ENCODE data around the gene SNX6. TPM values are rescaled to one million over a fixed set of nuclear protein-coding genes. Genes with fewer than 3 reads are reported as not detected.
"Not testable (repeated sequence)": the region's sequence is repeated elsewhere in the genome, so short reads cannot be mapped to it uniquely, and the experiment has no call there.

SNX6 gene
- total RNA-seq, 1 donor, result 233 TPM

DNA sequence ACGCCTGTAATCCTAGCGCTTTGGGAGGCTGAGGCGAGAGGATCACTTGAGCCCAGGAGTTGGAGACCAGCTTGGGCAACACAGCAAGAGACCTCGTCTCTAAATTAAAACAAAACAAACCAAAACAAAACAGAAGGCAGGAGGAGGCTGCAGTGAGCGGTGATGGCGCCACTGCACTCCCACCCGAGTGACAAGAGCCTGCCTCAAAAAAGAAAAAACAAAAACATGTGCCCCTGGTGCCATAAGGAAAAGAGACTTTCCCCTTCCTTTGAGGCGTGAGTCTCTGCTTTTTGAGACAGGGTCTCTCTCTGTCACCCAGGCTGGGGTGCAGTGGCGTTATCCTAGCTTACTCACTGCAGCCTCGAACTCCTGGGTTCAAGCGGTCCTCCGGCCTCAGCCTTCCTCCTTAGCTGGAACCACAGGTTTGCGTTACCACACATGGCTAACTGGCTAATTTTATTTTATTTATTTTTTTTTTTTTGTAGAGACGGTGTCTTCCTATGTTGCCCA is 81.4 kb downstream of the SNX6 start:
- no peak overlapping the region for H3K4me3 ChIP-seq (ENCODE audit: low read depth, low read length)

DNA sequence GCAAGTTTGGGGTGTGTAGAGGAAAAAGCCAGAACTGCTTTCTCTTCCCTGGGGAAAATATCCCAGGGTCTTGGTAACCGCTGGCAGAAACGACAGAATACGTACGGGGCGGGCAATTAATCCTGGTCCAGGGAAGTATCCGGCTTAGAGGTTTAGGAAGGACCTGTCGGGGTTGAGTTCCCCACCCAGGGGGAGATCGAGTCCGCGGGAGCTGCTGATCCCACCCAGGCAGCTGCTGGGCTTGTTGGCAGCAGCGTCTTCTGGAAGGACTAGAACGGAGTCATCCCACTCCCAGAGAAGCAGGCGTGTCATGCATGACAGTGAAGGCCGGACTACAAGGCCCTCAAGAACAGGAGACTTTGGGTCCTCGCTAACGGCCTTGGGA is 82.8 kb downstream of the SNX6 start:
- not testable (repeated sequence) for H3K4me3 ChIP-seq (ENCODE audit: low read depth, low read length); DNase-seq (ENCODE audit: low read depth)

More for the DNA sequence above, 81.4 kb downstream of the SNX6 start:
- DNase-seq (ENCODE audit: low read depth), result no peak
- TF ChIP-seq, protein P1, sequence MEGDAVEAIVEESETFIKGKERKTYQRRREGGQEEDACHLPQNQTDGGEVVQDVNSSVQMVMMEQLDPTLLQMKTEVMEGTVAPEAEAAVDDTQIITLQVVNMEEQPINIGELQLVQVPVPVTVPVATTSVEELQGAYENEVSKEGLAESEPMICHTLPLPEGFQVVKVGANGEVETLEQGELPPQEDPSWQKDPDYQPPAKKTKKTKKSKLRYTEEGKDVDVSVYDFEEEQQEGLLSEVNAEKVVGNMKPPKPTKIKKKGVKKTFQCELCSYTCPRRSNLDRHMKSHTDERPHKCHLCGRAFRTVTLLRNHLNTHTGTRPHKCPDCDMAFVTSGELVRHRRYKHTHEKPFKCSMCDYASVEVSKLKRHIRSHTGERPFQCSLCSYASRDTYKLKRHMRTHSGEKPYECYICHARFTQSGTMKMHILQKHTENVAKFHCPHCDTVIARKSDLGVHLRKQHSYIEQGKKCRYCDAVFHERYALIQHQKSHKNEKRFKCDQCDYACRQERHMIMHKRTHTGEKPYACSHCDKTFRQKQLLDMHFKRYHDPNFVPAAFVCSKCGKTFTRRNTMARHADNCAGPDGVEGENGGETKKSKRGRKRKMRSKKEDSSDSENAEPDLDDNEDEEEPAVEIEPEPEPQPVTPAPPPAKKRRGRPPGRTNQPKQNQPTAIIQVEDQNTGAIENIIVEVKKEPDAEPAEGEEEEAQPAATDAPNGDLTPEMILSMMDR (IDR thresholded peaks at IDR 0.05; ENCODE audit: insufficient read depth, low read depth, low read length), result no peak

DNA sequence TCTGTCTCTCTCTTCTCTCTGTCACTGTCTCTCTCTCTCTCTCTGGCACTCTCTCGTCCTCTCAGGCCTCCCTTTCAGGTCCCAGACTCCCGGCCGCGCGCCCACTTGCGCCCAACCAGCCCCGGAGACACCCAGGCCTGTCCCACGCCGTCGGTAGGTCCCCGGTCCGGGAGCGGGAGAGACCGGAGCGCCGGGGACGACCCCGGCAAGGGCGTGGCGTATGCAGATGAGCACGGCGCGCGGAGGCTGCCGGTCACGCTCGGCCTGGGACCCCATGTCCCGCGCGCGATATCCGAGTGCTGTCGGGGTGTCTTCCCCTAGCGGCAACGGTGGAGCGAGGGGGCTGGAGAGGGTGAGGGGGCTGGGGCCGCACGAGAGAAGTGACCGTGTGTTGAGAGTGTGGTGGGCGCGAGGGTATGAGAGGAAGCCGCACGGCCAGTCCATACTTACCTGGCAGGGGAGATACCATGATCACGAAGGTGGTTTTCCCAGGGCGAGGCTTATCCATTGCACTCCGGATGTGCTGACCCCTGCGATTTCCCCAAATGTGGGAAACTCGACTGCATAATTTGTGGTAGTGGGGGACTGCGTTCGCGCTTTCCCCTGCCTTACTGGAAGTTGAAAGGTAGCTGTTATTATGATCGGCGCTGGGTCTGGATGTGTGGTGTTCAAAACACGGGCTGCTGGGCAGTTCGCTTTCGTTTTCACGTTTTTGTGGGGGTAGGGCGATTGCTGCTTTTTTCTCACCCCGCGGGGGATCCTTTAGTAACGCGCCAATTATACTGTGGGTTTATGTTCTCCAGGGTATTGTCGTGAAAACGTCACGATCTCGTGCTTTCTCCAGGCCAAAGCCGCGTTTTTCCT is 83.4 kb downstream of the SNX6 start:
- not testable (repeated sequence) for H3K4me3 ChIP-seq (ENCODE audit: low read depth, low read length); DNase-seq (ENCODE audit: low read depth)

DNA sequence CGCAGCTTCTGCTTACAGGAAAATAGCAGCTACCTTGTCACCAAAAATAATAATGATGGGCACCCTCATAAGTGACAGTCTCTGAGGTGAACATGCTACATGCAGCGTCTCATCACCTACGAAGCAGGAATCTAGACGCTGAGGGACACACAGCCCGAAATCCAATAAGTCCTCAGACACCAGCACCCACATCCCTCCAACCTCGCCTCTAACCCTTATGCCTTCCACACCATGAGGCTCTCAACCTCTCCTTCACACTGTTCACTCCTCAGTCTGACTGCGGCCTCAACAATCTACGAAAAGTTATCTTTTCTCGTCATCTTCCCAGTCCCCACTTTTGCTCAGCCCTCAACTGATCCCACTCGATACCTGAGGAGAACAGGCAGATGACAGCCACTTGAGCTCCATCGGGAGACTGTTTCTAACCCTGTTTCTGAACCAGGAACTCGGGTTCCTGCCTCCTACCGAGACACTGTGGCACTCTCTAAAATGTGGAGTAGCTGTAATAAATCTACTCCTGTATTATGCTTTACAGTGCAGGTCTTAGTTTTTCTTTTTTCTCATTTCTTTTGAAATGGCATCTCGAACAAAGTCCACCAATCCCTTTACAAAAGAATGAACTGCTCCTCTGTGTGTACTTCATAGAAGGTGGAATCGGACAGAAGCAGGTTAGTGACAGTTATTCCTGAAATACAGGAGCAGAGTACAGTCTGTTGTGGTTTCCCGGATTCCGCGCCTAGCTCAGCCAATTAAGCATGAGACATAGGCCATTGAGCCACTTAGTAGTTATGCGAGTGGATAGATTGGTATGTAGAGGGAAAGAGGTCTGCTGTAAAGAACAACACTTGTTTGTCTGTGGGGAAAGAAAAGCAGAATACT is 89.5 kb downstream of the SNX6 start:
- not testable (repeated sequence) for DNase-seq (ENCODE audit: low read depth)
- peak overlapping the region; percentile 96 for H3K4me3 ChIP-seq (ENCODE audit: low read depth, low read length)

DNA sequence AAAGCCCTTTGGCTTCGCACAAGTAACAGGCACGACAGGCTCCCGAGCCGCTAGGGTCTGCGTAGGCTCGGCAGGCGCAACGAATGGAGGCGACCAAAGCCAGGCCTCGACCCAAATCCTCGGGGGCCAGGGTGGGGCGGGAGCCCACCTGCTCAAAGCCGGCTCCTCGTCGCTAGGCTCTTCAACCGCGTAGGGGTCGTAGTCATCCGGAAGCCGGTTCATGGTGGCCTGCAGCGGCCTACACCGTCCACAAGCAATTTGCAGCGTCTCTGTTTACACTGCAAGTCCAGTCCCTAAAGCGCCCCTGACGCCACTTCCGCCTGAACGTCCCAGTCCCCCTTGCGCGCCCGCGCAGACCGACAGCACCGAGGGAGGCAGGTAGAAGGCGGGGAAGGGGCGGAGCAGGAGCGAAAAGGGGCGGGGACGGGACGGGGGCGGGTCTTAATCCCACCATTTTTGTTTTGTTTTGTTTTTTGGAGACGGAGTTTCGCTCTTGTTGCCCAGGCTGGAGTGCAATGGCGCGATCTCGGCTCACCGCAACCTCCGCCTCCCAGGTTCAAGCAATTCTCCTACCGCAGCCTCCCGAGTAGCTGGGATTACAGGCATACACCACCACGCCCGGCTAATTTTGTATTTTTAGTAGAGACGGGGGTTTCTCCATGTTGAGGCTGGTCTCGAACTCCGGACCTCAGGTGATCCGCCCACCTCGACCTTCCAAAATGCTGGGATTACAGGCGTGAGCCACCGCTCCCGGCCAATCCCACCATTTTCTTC is 90.4 kb downstream of the SNX6 start, which contains the start of gene EAPP:
Gene EAPP (minus strand): TSS at position 295 of the 774 bp plus-strand sequence. CDS start 73 bp downstream, at position 222.
- peak within 1 kb of the TSS; percentile 96 for H3K4me3 ChIP-seq (ENCODE audit: low read depth, low read length)
- TF ChIP-seq, protein P1 (IDR thresholded peaks at IDR 0.05; ENCODE audit: insufficient read depth, low read depth, low read length), result no peak
- DNase-seq (ENCODE audit: low read depth), result peak; percentile 98

DNA sequence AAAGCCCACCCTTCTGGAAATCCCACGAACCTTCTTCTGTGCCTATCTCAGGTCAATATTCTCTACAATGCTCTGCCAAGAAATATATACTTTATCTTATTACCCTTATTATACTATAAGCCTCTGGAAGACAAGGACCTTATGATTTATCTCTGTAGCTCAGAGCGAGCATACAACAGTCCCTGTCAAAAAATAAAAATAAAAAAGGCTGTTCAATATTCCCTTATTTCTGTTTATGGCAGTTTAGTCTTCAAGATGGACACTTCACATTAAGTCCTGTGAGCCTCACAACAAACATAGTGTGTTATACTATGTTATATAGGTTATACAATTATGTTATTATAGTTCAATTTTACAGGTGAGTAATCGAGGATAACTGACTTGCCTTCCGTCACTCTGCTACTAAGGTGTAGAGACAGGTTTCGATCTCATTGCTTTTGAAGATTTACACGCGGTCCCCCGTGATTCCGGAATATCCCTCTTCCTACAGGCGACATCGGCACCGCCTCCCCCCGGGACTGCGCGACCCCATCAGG is 91.0 kb downstream of the SNX6 start:
- H3K4me3 ChIP-seq (ENCODE audit: low read depth, low read length), result peak overlapping the region; percentile 96
- TF ChIP-seq, protein P1 (IDR thresholded peaks at IDR 0.05; ENCODE audit: insufficient read depth, low read depth, low read length), result no peak
- DNase-seq (ENCODE audit: low read depth), result no peak

DNA sequence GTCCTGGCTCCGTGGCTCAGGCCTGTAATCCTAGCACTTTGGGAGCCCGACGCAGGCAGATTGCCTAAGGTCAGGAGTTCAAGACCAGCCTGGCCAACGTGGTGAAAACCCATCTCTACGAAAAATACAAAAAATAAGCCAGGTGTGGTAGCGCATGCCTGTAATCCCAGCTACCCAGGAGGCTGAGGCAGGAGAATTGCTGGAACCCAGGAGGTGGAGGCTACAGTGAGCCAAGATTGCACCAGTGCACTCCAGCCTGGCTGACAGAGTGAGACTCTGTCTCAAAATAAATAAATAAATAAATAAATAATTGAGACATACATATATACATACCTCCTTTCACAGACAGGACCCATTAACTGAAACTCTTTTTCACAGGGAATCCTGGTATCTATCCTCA is 91.9 kb downstream of the SNX6 start:
- H3K4me3 ChIP-seq (ENCODE audit: low read depth, low read length), result peak overlapping the region; percentile 96

DNA sequence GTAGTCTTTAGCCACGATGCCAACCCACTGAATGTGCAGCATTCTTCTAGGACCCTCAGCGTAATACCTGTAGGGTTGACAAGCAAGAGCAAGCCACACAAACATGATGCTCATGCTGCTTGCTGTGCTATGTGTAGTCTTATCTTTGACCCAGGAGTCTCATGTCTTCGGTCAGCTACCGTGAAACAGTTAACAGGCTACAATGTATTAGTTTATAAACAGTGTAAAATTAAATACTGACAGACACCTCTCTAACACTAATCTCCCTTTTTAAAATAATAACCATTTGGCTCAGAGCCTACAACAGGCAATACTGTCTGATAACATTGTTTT is 92.3 kb downstream of the SNX6 start:
- DNase-seq (ENCODE audit: low read depth), result no peak
- TF ChIP-seq, protein P1 (IDR thresholded peaks at IDR 0.05; ENCODE audit: insufficient read depth, low read depth, low read length), result no peak
- peak overlapping the region; percentile 96 for H3K4me3 ChIP-seq (ENCODE audit: low read depth, low read length)

More for the DNA sequence above, 91.9 kb downstream of the SNX6 start:
- DNase-seq (ENCODE audit: low read depth), result not testable (repeated sequence)

Measured in fibroblast of villous mesenchyme (primary cell).